Chondrocyte (in vitro differentiated cells): ENCODE measurements around the gene KRTAP2-2. TPM values are rescaled to one million over a fixed set of nuclear protein-coding genes. Genes with fewer than 3 reads are reported as not detected.

ENCODE experiments used
- DNase-seq: peaks from one replicate; pipeline ENCODE4 v3.0.0; 2021; ENCODE audit warnings: mixed read lengths, low spot score
- H3K27ac Mint-ChIP-seq: one replicate; pipeline ENCODE4 v1.8.0; 2021; ENCODE audit warnings: mild to moderate bottlenecking, moderate library complexity, mixed read lengths; ENCODE audit not compliant: unreplicated experiment
- H3K27me3 Mint-ChIP-seq: 2 replicates; pipeline ENCODE4 v1.8.0; 2021; ENCODE audit warnings: low read depth, mixed read lengths
- H3K36me3 Mint-ChIP-seq: 2 replicates; pipeline ENCODE4 v1.8.0; 2021; ENCODE audit warnings: low read depth, mixed read lengths
- H3K4me1 Mint-ChIP-seq: 2 replicates; pipeline ENCODE4 v1.8.0; 2021; ENCODE audit warnings: low read depth, mild to moderate bottlenecking, mixed read lengths
- H3K4me3 Mint-ChIP-seq: one replicate; pipeline ENCODE4 v1.8.0; 2021; ENCODE audit warnings: mild to moderate bottlenecking, moderate library complexity, mixed read lengths; ENCODE audit not compliant: unreplicated experiment
- H3K9me3 Mint-ChIP-seq: 2 replicates; pipeline ENCODE4 v1.8.0; 2021; ENCODE audit warnings: low read depth, mixed read lengths
- total RNA-seq: library from RNA; stranded (reverse); gene quantifications from 3 replicates; pipeline ENCODE4 v1.2.1, GENCODE V29; 2021
- TF ChIP-seq, protein P1 (sequence below): fragments of 200-600 bp; sonication (generic); IDR thresholded peaks from 2 replicates; pipeline ENCODE4 v1.5.0; 2021; ENCODE audit warnings: antibody characterized with exemption, mild to moderate bottlenecking, moderate library complexity

The KRTAP2-2 gene
- total RNA-seq, 1 donor from 2014 or later, result not detected

DNA sequence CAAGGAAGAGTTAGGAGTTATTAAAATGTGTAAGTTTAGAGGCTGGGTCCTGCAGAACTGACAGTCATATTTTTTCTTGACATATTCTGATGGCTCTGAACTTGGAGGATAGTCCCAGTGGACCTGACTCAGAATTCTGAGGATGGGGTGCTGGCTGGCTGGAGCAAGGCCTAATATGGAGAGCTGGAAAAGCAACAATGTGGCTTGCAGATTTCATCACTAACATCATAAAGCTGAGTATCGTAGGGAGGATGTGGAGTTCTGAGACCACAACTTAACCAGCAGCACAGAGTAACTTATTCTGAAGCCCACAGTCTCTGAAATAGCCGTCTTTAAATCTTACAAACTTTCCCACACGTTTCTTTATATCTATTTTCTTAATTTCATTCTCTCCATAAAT, 30.3 kb downstream of the KRTAP2-2 start:
- H3K36me3 Mint-ChIP-seq, result no peaks in the 10 kb centered on the region
- TF ChIP-seq, protein P1, sequence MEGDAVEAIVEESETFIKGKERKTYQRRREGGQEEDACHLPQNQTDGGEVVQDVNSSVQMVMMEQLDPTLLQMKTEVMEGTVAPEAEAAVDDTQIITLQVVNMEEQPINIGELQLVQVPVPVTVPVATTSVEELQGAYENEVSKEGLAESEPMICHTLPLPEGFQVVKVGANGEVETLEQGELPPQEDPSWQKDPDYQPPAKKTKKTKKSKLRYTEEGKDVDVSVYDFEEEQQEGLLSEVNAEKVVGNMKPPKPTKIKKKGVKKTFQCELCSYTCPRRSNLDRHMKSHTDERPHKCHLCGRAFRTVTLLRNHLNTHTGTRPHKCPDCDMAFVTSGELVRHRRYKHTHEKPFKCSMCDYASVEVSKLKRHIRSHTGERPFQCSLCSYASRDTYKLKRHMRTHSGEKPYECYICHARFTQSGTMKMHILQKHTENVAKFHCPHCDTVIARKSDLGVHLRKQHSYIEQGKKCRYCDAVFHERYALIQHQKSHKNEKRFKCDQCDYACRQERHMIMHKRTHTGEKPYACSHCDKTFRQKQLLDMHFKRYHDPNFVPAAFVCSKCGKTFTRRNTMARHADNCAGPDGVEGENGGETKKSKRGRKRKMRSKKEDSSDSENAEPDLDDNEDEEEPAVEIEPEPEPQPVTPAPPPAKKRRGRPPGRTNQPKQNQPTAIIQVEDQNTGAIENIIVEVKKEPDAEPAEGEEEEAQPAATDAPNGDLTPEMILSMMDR, result no peak
- DNase-seq, result no peak
- no peak overlapping the region for H3K27ac Mint-ChIP-seq
- peaks cover 5% of the 10 kb centered on the region for H3K4me1 Mint-ChIP-seq
- H3K27me3 Mint-ChIP-seq, result no peaks in the 10 kb centered on the region
- peaks cover 5% of the 10 kb centered on the region for H3K9me3 Mint-ChIP-seq
- no peak overlapping the region for H3K4me3 Mint-ChIP-seq

GRCh38 chr17:41020336-41020735, 34.7 kb downstream of the KRTAP2-2 start:
- Mint-ChIP-seq H3K27me3 (no peaks in the 10 kb centered on the region), H3K9me3 (peaks cover 5% of the 10 kb centered on the region), H3K4me1 (peaks cover 3% of the 10 kb centered on the region), H3K4me3 (no peak overlapping the region), H3K27ac (no peak overlapping the region), H3K36me3 (no peaks in the 10 kb centered on the region)
- TF ChIP-seq, protein P1, result no peak
- DNase-seq, result no peak

- Mint-ChIP-seq H3K27me3 (no peaks in the 10 kb centered on the region), H3K27ac (no peak overlapping the region), H3K9me3 (peaks cover 5% of the 10 kb centered on the region), H3K4me3 (no peak overlapping the region), H3K4me1 (no peaks in the 10 kb centered on the region), H3K36me3 (no peaks in the 10 kb centered on the region)
- DNase-seq, result no peak
- TF ChIP-seq, protein P1, result no peak
These were observed 35.6 kb downstream of the KRTAP2-2 start for GRCh38 chr17:41019415-41019814.

GRCh38 chr17:41018541-41018940, 36.5 kb downstream of the KRTAP2-2 start:
- Mint-ChIP-seq H3K36me3 (no peaks in the 10 kb centered on the region), H3K9me3 (peaks cover 5% of the 10 kb centered on the region), H3K27me3 (no peaks in the 10 kb centered on the region), H3K27ac (no peak overlapping the region), H3K4me1 (peaks cover 2% of the 10 kb centered on the region), H3K4me3 (no peak overlapping the region)
- TF ChIP-seq, protein P1, result no peak
- DNase-seq, result no peak

DNA sequence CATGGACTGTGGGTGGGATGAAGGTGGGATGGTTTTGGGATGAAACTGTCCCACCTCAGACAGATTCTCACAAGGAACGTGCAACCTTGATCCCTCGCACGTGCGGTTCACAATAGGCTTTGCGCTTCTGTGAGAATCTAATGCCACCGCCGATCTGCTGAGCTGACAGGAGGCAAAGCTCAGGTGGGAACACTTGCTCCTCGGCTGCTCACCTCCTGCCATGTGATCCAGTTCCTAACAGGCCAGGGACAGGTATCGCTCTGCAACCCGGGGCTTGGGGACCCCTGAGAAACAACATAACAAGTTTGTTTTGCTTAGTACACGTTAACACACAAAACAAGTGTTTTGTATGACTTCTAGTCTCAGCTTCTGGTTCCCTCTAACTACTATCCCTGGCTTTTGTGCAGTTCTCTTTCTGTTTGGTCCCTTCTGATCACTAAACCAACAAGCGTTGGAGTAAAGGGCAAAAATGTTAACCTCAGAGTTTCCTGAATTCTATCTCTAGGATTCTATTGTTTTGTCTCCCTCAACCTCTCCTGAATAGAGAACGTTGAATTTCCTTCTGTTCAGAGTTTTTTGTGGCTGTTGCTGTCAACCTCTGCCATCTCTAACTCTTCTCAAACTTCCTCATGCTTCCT, 38.3 kb downstream of the KRTAP2-2 start:
- Mint-ChIP-seq H3K9me3 (peaks cover 5% of the 10 kb centered on the region), H3K4me3 (no peak overlapping the region), H3K36me3 (no peaks in the 10 kb centered on the region), H3K27me3 (no peaks in the 10 kb centered on the region), H3K27ac (no peak overlapping the region), H3K4me1 (peaks cover 4% of the 10 kb centered on the region)
- DNase-seq, result no peak
- TF ChIP-seq, protein P1, result no peak
